GM19452 (cell line): ENCODE results near the gene ARRDC5.
"Not testable (repeated sequence)": the region's sequence is repeated elsewhere in the genome, so short reads cannot be mapped to it uniquely, and the experiment has no call there.

Experiments
- ATAC-seq: cut with Tn5 transposase; IDR thresholded peaks from one replicate; pipeline ENCODE4 v1.9.1; 2021; ENCODE audit not compliant: unreplicated experiment

ARRDC5 gene

DNA sequence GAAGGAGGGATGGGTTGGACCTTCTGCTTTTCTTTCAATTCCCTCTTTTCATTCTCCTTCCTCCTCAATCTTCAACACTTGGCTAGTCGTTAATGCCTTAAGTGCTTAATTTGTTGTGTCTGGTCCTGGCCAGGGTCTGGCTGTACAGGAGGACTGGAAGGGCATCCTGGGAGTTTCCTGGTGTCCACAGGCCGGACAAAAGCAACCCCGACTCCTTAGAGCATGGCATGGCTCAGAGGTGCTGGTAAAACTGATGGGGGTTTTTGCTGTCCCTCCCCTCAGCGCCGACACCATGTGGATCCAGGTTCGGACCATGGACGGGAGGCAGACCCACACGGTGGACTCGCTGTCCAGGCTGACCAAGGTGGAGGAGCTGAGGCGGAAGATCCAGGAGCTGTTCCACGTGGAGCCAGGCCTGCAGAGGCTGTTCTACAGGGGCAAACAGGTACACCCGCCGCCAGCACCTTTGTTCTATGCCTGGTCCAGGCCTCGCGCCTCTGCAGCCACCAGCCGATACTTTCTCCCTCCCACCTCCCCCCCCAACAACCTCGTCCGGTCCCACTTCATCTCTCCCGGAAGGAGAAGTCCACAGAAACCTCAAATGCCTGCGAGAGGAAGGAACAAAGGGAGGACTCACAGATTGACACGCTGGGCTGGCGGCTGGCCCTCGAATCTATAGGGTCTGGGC is 8.0 kb upstream of the ARRDC5 start:
- no peak for ATAC-seq

GRCh38 chr19:4909897-4910593 is 7.3 kb upstream of the ARRDC5 start:
- ATAC-seq, result peak; percentile 63

DNA sequence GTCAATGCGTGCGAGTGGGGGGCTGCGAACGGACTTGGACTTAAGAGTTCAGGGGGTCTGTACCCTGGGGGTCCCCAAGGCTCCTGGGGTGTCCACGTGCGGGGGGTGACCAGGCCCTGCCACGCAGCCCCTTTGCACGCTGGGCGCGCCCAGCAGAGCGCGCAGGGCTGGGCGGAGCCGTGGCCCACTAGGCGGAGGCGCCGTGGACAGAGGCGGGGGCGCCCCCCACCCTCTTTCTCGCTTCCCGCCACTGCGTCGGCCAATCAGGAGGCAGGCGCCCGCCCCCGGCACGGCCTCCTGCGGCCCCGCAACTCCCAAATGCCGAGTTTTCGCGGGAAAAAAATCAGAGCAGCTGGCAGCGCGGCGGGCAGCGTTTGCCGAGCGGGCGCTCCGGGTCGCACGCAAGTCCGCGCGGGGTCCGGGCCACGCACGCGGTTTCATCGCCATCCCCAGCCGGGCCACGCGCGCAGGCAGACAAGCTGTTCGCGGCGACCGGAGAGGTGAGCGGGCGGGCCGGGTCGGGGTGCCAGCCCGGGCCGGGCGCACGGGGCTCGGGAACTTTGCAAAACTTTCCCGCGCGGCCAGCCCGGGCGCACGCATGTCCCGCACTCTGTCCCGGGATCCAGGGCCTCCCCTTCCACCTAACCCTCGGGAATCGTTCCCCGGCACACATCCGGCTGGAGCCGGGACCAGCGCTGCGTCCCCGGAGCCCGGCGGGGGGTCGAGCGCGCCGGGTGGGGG is 6.6 kb upstream of the ARRDC5 start, which contains the start of gene UHRF1:
TSS of gene UHRF1 (plus strand) at position 346 of the 741 bp plus-strand sequence. CDS start 1,385 bp downstream, outside the sequence.
- ATAC-seq, result peak; percentile 8

GRCh38 chr19:4908781-4909155 is 6.1 kb upstream of the ARRDC5 start:
- no peak for ATAC-seq

DNA sequence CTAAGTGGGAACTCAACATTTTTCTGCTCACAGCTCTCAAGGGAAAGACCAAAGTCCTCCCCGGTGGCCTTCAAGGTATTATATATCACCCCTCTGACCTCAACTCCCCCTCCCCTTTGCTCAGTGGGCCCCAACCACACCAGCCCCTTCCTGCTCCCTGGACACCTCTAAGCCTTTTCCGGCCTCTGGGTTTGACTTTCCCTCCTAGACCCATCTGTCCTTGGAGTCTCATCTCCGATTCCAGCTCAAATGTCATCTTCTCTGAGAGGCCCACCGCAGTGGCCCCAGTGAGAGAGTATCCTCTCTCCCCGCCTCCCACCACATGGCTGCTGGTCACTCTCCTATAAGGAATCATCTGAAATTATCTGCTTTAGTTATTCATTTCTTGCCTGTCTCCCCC is 5.7 kb upstream of the ARRDC5 start:
- ATAC-seq, result no peak

DNA sequence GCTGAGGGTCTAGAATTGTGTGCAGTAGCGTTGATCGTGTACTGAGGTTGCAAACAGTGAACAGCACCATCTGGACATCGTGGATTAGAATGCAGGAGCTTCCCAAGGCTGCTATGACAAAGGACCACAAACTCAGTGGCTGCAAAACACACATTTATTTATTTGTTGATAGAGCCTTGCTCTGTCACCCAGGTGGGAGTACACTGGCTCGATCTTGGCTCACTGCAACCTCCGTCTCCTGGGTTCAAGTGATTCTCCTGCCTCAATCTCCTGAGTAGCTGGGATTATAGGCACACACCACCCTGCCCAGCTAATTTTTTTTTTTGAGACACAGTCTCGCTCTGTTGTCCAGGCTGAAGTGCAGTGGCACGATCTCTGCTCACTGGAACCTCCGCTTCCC is 4.3 kb upstream of the ARRDC5 start:
- ATAC-seq, result no peak

DNA sequence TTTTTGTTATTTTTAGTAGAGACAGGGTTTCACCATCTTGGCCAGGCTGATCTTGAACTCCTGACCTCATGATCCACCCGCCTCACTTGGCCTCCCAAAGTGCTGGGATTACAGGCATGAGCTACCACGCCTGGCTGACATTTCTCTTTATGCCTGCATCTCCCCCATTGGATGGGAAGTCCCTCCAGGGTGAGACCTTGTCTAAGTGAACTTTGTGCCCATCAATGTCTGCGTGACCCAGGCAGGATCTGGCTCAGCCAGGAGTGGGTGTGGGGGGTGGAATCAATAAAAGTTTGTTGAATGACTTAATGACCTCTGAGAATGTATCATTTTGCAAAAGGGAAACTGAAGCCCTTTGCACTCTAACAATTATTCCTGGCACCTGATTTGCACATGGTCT is 1.8 kb upstream of the ARRDC5 start:
- no peak for ATAC-seq

- ATAC-seq, result not testable (repeated sequence)
Measured at GRCh38 chr19:4900879-4901278, 1.8 kb downstream of the ARRDC5 start.

DNA sequence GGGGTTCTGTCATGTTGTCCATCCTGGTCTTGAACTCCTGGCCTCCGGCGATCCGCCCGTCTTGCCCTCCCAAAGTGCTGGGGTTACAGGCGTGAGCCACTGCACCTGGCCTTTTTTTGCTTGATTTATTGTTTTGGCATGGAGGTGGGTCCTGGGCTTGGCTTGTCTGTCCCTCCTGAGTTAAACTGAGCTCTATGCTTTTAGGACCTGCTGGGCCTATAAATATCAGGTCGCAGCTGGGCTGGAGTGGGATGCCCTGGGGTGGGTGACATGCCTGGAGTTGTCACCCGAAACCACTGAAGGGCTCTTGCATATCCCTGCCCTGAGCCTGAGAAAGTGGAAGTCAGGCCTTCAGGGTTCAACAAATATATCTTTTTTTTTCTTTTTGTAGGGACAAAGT is 5.5 kb downstream of the ARRDC5 start:
- ATAC-seq, result no peak

- ATAC-seq, result no peak
Measured at GRCh38 chr19:4896372-4896771, 6.3 kb downstream of the ARRDC5 start.

DNA sequence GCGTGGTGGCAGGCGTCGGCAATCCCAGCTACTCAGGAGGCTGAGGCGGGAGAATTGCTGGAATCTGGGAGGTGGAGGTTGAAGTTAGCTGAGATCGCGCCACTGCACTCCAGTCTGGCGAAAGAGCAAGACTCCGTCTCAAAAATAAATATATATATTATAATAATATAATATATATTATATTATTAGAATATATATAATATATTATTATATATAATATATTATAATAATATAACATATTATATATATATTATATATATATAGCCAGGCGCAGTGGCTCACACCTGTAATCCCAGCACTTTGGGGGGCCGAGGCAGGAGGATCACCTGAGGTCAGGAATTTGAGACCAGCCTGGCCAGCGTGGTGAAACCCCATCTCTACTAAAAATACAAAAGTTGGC is 9.7 kb downstream of the ARRDC5 start:
- not testable (repeated sequence) for ATAC-seq

GRCh38 chr19:4891066-4891465 is 11.6 kb downstream of the ARRDC5 start:
- no peak for ATAC-seq

GRCh38 chr19:4889034-4889815 is 13.5 kb downstream of the ARRDC5 start:
- no peak for ATAC-seq

GRCh38 chr19:4887803-4888202 is 14.9 kb downstream of the ARRDC5 start:
- ATAC-seq, result not testable (repeated sequence)

- not testable (repeated sequence) for ATAC-seq
Measured at GRCh38 chr19:4884993-4885392, 17.7 kb downstream of the ARRDC5 start.

DNA sequence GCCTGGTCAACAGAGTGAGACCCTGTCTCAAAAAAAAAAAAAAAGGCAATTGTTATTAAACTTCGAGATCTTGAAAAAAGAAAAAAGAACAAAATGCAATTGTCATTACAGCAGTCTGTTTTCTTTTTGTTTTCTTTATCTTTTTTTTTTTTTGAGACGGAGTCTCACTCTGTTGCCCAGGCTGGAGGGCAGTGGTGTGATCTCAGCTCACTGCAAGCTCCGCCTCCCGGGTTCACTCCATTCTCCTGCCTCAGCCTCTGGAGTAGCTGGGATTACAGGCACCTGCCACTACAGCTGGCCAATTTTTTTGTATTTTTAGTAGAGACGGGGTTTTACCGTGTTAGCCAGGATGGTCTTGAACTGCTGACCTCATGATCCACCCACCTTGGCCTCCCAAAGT is 19.8 kb downstream of the ARRDC5 start:
- not testable (repeated sequence) for ATAC-seq

DNA sequence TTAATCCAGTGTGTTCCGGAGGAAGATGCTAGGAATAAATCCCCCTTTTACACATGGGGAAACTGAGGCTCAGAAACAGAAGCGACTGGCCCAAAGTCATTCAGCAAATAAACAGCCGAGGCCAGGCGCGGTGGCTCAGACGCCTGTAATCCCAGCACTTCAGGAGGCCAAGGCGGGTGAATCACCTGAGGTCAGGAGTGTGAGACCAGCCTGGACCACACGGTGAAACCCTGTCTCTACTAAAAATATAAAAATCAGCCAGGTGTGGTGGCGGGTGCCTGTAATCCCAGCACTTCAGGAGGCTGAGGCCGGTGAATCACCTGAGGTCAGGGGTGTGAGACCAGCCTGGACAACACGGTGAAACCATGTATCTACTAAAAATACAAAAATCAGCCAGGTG is 23.7 kb downstream of the ARRDC5 start:
- no peak for ATAC-seq

- ATAC-seq, result no peak
Measured at GRCh38 chr19:4878491-4878968, 24.2 kb downstream of the ARRDC5 start.

GRCh38 chr19:4877753-4878490 is 24.8 kb downstream of the ARRDC5 start:
- no peak for ATAC-seq

GRCh38 chr19:4873930-4874329 is 28.8 kb downstream of the ARRDC5 start:
- no peak for ATAC-seq
